Central memory CD8-positive, alpha-beta T cell (primary cell): ENCODE results near the gene TET3.

Experiments
- ATAC-seq: fragments of 150-1000 bp; cut with Tn5 transposase; replicated peaks from 2 replicates; pipeline ENCODE4 v1.10.0; 2022; ENCODE audit warnings: mild to moderate bottlenecking, moderate FRiP score, moderate number of reproducible peaks; ENCODE audit not compliant: poor library complexity, severe bottlenecking; ENCODE audit errors: extremely low read depth
- DNase-seq, 2 donors: peaks; one replicate each; pipeline ENCODE4 v3.0.0; 2021; ENCODE audit warnings: low spot score in 2 of 2
- H3K27ac Mint-ChIP-seq: one replicate; pipeline ENCODE4 v1.8.0; 2022; ENCODE audit warnings: low read depth, mild to moderate bottlenecking, moderate library complexity, mixed read lengths
- H3K27me3 Mint-ChIP-seq: one replicate; pipeline ENCODE4 v1.8.0; 2022; ENCODE audit warnings: mixed read lengths
- H3K36me3 Mint-ChIP-seq: one replicate; pipeline ENCODE4 v1.8.0; 2022; ENCODE audit warnings: mild to moderate bottlenecking, moderate library complexity, mixed read lengths; ENCODE audit not compliant: insufficient read depth
- H3K4me1 Mint-ChIP-seq: one replicate; pipeline ENCODE4 v1.8.0; 2022; ENCODE audit warnings: mixed read lengths
- H3K4me3 Mint-ChIP-seq: one replicate; pipeline ENCODE4 v1.8.0; 2022; ENCODE audit warnings: mild to moderate bottlenecking, moderate library complexity, mixed read lengths
- H3K9me3 Mint-ChIP-seq: one replicate; pipeline ENCODE4 v1.8.0; 2022; ENCODE audit warnings: mixed read lengths

Gene TET3

GRCh38 chr2:74004212-74005182 lies 19.8 kb downstream of the TET3 start:
- Mint-ChIP-seq H3K36me3 (peaks cover 5% of the 10 kb centered on the region), H3K4me1 (peaks cover 62% of the 10 kb centered on the region), H3K27ac (no peak overlapping the region), H3K27me3 (no peaks in the 10 kb centered on the region), H3K9me3 (no peaks in the 10 kb centered on the region), H3K4me3 (no peak overlapping the region)
- no peak for ATAC-seq
- DNase-seq = no peak

DNA sequence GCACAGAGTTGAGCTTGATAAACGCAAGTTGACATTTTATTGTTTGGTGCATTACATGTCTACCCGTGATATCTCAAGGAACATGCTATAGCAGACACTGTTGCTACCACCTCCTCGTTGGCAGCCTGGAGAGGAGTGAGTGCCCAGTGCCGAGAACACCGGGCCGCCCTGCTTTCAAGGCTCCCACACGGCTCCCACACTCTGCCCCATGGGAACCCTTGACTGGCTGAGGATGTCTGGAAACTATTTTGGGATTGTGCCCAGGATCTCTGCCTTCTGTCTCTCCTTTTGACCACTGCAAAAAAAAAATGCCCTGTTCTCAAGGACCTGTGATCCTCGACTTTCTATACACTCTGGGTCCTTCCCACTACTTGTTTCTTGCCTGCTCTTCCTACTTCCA lies 21.1 kb downstream of the TET3 start:
- Mint-ChIP-seq H3K36me3 (peaks cover 7% of the 10 kb centered on the region), H3K4me1 (peaks cover 53% of the 10 kb centered on the region), H3K27ac (no peak overlapping the region), H3K27me3 (no peaks in the 10 kb centered on the region), H3K9me3 (no peaks in the 10 kb centered on the region), H3K4me3 (no peak overlapping the region)
- no peak for DNase-seq
- ATAC-seq = no peak

DNA sequence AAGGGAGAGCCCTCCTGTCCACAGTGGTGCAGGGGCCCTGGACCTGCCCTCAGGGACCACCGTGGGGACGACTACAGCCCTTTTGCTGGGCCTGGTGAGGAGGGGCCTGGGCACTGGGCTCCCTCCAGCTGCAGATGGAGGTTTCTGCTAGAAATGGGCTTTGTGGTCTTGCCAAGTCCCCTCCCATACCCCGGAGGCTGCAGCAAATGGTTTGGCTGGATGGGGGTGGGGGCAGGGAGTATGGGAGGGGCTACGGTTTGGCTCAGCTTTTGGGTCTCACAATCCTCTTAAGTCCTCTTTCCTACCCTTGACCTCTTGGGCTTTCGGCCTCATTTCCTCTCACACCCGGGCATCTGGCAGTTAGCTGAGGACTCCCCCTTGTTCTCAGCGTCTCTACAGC lies 21.7 kb downstream of the TET3 start:
- no peak overlapping the region for H3K27ac Mint-ChIP-seq
- ATAC-seq (no peak), DNase-seq (no peak)
- peaks cover 7% of the 10 kb centered on the region for H3K36me3 Mint-ChIP-seq
- no peak overlapping the region for H3K4me3 Mint-ChIP-seq
- H3K9me3 Mint-ChIP-seq = no peaks in the 10 kb centered on the region
- H3K4me1 Mint-ChIP-seq = peaks cover 47% of the 10 kb centered on the region
- no peaks in the 10 kb centered on the region for H3K27me3 Mint-ChIP-seq

DNA sequence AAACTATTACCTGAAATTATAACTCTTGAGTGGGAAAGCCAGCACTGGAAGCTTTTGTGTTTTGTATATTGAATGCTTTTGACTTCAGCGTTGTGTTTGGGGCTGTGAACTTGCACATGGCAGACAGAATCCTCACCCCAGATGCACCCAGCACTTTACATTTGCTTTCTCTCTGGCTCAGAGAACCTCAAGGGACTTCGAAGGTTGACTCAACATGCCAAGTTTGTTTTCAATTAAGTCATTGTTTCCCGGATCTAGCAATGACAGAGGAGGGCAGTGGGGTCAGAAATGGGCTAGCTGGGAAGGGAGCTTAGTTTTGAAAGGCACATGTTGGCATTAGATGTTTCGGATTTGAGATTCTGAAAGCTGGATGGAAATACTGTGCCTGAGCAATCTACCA lies 22.4 kb downstream of the TET3 start:
- no peak for ATAC-seq
- H3K4me1 Mint-ChIP-seq = peaks cover 40% of the 10 kb centered on the region

DNA sequence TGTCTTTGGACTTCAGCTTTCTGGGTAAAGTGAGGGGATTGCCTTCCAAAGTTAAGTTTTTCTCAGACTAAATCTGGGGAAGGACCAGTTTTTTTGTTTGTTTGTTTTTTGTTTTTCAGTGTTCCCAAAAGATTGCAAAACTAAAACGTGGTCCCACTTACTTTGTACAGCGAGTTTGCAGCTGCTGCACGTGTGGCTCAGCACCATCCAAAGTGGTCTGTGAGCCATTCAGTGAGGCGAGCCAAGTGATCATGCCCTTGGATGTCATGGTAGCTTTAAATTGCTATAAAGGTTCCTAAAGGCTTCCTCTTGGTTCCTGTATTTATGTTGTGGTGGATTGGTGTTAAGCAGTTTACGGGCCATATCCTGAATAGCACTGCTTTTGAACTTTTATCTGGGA lies 23.0 kb downstream of the TET3 start:
- Mint-ChIP-seq H3K4me3 (no peak overlapping the region), H3K36me3 (peaks cover 7% of the 10 kb centered on the region), H3K27ac (no peak overlapping the region), H3K27me3 (no peaks in the 10 kb centered on the region), H3K4me1 (peaks cover 39% of the 10 kb centered on the region), H3K9me3 (no peaks in the 10 kb centered on the region)
- no peak for ATAC-seq
- DNase-seq = no peak

More for the DNA sequence above, 22.4 kb downstream of the TET3 start:
- Mint-ChIP-seq H3K9me3 (no peaks in the 10 kb centered on the region), H3K27ac (no peak overlapping the region), H3K36me3 (peaks cover 7% of the 10 kb centered on the region), H3K4me3 (no peak overlapping the region), H3K27me3 (no peaks in the 10 kb centered on the region)
- DNase-seq = no peak

DNA sequence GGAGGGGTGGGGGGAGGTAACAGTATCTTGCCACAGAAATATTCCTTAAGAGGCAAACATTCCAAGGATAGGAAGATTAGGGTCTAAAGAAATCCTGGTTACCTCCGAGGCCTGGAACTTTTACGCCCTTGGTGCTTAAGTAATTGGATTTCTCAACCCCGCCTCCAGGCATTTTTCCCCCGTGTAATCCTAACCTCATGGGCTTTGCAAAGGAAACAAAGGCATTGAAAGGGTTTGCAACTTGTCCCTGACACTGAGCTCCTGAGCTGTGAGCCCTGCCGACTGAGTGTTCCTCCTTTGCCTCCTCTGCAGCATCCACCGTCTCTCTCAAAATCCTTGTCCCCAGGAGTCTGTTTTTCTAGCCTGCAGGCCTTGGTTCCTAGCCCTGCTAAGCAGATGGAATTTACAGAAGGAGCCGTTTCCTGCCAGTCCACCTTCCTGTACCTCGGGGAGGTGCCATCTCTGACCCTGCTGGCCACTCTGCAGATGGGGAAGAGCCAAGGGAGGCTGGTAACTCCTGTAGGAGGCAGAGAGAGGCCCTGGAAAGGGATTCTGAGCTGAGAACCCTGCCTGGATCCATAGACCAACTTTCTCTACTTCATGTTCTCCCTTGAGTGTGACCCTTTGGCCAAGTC lies 24.2 kb downstream of the TET3 start:
- H3K27me3 Mint-ChIP-seq = no peaks in the 10 kb centered on the region
- H3K9me3 Mint-ChIP-seq = no peaks in the 10 kb centered on the region
- peaks cover 33% of the 10 kb centered on the region for H3K4me1 Mint-ChIP-seq
- ATAC-seq (no peak), DNase-seq (no peak)
- no peak overlapping the region for H3K27ac Mint-ChIP-seq
- H3K4me3 Mint-ChIP-seq = no peak overlapping the region
- H3K36me3 Mint-ChIP-seq = peaks cover 5% of the 10 kb centered on the region

- H3K4me3 Mint-ChIP-seq = no peak overlapping the region
Observed at GRCh38 chr2:74009577-74009976, 24.9 kb downstream of the TET3 start.

DNA sequence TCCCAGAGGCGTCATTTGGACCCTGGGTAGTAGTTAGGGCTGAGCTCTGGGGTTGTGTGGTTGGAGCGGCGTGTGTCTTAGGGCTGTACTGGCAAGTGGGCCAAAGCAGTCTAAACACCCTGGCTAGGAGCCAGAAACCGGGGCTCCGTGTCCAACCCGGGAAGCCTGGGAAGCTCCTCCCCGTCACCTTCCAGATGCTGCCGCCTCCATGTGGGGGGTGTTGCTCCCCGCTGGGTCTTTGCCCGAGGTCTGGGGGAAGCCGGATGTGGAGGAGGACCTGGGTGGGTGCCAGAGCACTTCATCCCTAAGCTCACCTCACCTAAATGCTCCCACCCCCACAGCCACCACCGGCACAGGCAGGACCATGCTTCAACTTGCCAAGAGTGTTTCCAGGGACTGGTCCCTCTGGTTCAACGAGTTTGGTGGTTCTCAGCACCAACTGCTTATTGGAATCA lies 25.4 kb downstream of the TET3 start:
- Mint-ChIP-seq H3K27me3 (no peaks in the 10 kb centered on the region), H3K4me1 (peaks cover 23% of the 10 kb centered on the region), H3K36me3 (peaks cover 7% of the 10 kb centered on the region), H3K27ac (peak overlapping the region; percentile 56), H3K4me3 (no peak overlapping the region), H3K9me3 (no peaks in the 10 kb centered on the region)
- ATAC-seq (no peak), DNase-seq (no peak)

More at GRCh38 chr2:74009577-74009976, 24.9 kb downstream of the TET3 start:
- DNase-seq (no peak), ATAC-seq (no peak)
- H3K4me1 Mint-ChIP-seq = peaks cover 26% of the 10 kb centered on the region
- H3K27ac Mint-ChIP-seq = peak overlapping the region; percentile 56
- peaks cover 7% of the 10 kb centered on the region for H3K36me3 Mint-ChIP-seq
- no peaks in the 10 kb centered on the region for H3K9me3 Mint-ChIP-seq
- H3K27me3 Mint-ChIP-seq = no peaks in the 10 kb centered on the region

DNA sequence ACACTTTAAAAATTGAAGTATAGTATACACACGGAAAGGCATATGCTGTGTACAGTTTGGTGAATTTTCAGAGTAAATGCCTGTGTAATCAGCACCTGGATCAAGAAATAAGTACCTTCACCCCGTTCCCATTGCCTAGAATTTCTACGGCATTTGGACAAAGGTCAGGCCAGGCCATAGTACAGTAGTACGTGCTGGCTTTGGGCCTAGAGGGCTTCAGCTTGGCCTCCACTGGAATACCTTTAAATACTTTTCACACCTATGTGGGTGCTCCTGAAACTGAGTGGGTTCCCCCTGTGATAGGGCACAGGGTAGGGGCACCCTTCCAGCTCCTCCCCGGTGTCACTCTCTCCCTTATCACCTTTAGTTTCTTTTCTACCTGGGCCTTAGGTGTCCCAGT lies 26.5 kb downstream of the TET3 start:
- Mint-ChIP-seq H3K4me3 (no peak overlapping the region), H3K9me3 (no peaks in the 10 kb centered on the region), H3K27ac (peak overlapping the region; percentile 23), H3K36me3 (peaks cover 7% of the 10 kb centered on the region), H3K4me1 (peaks cover 21% of the 10 kb centered on the region), H3K27me3 (no peaks in the 10 kb centered on the region)
- DNase-seq (no peak), ATAC-seq (no peak)

DNA sequence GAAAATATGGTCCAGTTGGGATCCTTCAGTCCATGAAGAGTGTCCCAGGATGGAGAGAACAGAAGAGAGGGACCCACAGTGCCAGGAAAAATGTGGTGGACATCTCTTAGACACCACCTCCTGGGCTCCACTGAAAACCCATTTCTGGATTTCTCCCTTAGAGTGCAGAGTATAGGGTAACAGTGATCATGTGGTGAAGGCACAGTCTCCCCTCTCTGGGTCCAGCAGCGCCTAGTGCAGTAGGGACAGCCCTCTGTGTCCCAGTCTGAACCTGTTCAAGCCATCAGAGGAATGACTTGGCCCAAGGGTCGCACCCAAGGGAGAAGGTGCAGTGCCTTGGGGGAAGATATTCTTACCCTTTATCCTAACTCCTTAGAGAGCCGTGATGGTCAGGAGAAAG lies 30.1 kb downstream of the TET3 start:
- DNase-seq = no peak
- H3K27me3 Mint-ChIP-seq = no peaks in the 10 kb centered on the region
- no peaks in the 10 kb centered on the region for H3K9me3 Mint-ChIP-seq
- no peak for ATAC-seq
- peaks cover 8% of the 10 kb centered on the region for H3K36me3 Mint-ChIP-seq
- H3K27ac Mint-ChIP-seq = no peak overlapping the region
- peaks cover 23% of the 10 kb centered on the region for H3K4me1 Mint-ChIP-seq
- H3K4me3 Mint-ChIP-seq = no peak overlapping the region

GRCh38 chr2:74017223-74017622 lies 32.5 kb downstream of the TET3 start:
- DNase-seq (no peak), ATAC-seq (peak; percentile 73)
- Mint-ChIP-seq H3K4me1 (peaks cover 34% of the 10 kb centered on the region), H3K27me3 (no peaks in the 10 kb centered on the region), H3K36me3 (peaks cover 10% of the 10 kb centered on the region), H3K27ac (no peak overlapping the region), H3K9me3 (no peaks in the 10 kb centered on the region), H3K4me3 (no peak overlapping the region)

GRCh38 chr2:74019516-74019915 lies 34.8 kb downstream of the TET3 start:
- Mint-ChIP-seq H3K4me3 (no peak overlapping the region), H3K27me3 (no peaks in the 10 kb centered on the region), H3K27ac (no peak overlapping the region), H3K36me3 (peaks cover 8% of the 10 kb centered on the region), H3K9me3 (no peaks in the 10 kb centered on the region), H3K4me1 (peaks cover 40% of the 10 kb centered on the region)
- ATAC-seq (no peak), DNase-seq (no peak)
